ENCODE data around the gene LRRC74B. TPM values are rescaled to one million over a fixed set of nuclear protein-coding genes. Genes with fewer than 3 reads are reported as not detected.

LRRC74B gene
- total RNA-seq, 4 donors from 2014 or later: not detected

GRCh38 chr22:21015466-21016006 lies 30.2 kb upstream of the LRRC74B start:
- DNase-seq (ENCODE audit: low spot score in 2 of 2): no peak
- TF ChIP-seq POLR2AphosphoS5 (IDR thresholded peaks at IDR 0.05) (no peak), EP300 (IDR thresholded peaks at IDR 0.05) (no peak), POLR2A (IDR thresholded peaks at IDR 0.05) (no peak), CTCF (IDR thresholded peaks at IDR 0.05) (no peak)
- no peaks in the 10 kb centered on the region for H3K36me3 ChIP-seq
- H3K4me1 ChIP-seq: peaks cover 23% of the 10 kb centered on the region
- H3K9me3 ChIP-seq: no peaks in the 10 kb centered on the region
- H3K4me3 ChIP-seq: no peak overlapping the region
- H3K27ac ChIP-seq: no peak overlapping the region
- 58% methylated on average over 6 of the region's 10 CpGs for WGBS
- H3K27me3 ChIP-seq: no peaks in the 10 kb centered on the region

- Histone ChIP-seq H3K36me3 (no peaks in the 10 kb centered on the region), H3K9me3 (no peaks in the 10 kb centered on the region), H3K27ac (no peak overlapping the region), H3K4me1 (peaks cover 23% of the 10 kb centered on the region), H3K27me3 (no peaks in the 10 kb centered on the region), H3K4me3 (no peak overlapping the region)
- 85% methylated on average over 13 of the region's 13 CpGs for WGBS
- DNase-seq (ENCODE audit: low spot score in 2 of 2): no peak
- TF ChIP-seq EP300 (IDR thresholded peaks at IDR 0.05) (no peak), CTCF (IDR thresholded peaks at IDR 0.05) (no peak), POLR2AphosphoS5 (IDR thresholded peaks at IDR 0.05) (no peak), POLR2A (IDR thresholded peaks at IDR 0.05) (no peak)
Measured at GRCh38 chr22:21016644-21017420, 28.9 kb upstream of the LRRC74B start.

GRCh38 chr22:21018314-21018713 lies 27.4 kb upstream of the LRRC74B start:
- Histone ChIP-seq H3K27me3 (no peaks in the 10 kb centered on the region), H3K9me3 (no peaks in the 10 kb centered on the region), H3K36me3 (no peaks in the 10 kb centered on the region), H3K4me3 (no peak overlapping the region), H3K4me1 (peaks cover 23% of the 10 kb centered on the region), H3K27ac (no peak overlapping the region)
- 99% methylated on average over 4 of the region's 4 CpGs for WGBS
- no peak for TF ChIP-seq EP300 (IDR thresholded peaks at IDR 0.05)
- TF ChIP-seq POLR2A (IDR thresholded peaks at IDR 0.05): no peak
- no peak for DNase-seq (ENCODE audit: low spot score in 2 of 2)

- TF ChIP-seq POLR2A (IDR thresholded peaks at IDR 0.05) (no peak), EP300 (IDR thresholded peaks at IDR 0.05) (no peak), CTCF (IDR thresholded peaks at IDR 0.05) (no peak), POLR2AphosphoS5 (IDR thresholded peaks at IDR 0.05) (no peak)
- no peak for DNase-seq (ENCODE audit: low spot score in 2 of 2)
- Histone ChIP-seq H3K9me3 (no peaks in the 10 kb centered on the region), H3K27ac (no peak overlapping the region), H3K4me3 (no peak overlapping the region), H3K36me3 (no peaks in the 10 kb centered on the region), H3K4me1 (peaks cover 5% of the 10 kb centered on the region), H3K27me3 (no peaks in the 10 kb centered on the region)
- 70% methylated on average over 7 of the region's 7 CpGs for WGBS
Measured at GRCh38 chr22:21020802-21021429, 24.8 kb upstream of the LRRC74B start.

- Histone ChIP-seq H3K4me3 (no peak overlapping the region), H3K27ac (no peak overlapping the region), H3K4me1 (peaks cover 11% of the 10 kb centered on the region), H3K27me3 (peaks cover 6% of the 10 kb centered on the region), H3K9me3 (no peaks in the 10 kb centered on the region), H3K36me3 (no peaks in the 10 kb centered on the region)
- TF ChIP-seq POLR2A (IDR thresholded peaks at IDR 0.05): no peak
- no peak for TF ChIP-seq EP300 (IDR thresholded peaks at IDR 0.05)
- no peak for TF ChIP-seq POLR2AphosphoS5 (IDR thresholded peaks at IDR 0.05)
- TF ChIP-seq CTCF (IDR thresholded peaks at IDR 0.05): no peak
- DNase-seq (ENCODE audit: low spot score in 2 of 2): no peak
- 67% methylated on average over 6 of the region's 10 CpGs for WGBS
Measured at GRCh38 chr22:21022507-21022906, 23.2 kb upstream of the LRRC74B start.

All from suprapubic skin (tissue), 4 donors.